ENCODE data around the gene ATG7.
"Not testable (repeated sequence)": the region's sequence is repeated elsewhere in the genome, so short reads cannot be mapped to it uniquely, and the experiment has no call there.

Gene ATG7

GRCh38 chr3:11300970-11301369 lies 28.8 kb downstream of the ATG7 start:
- DNase-seq (ENCODE audit: low read depth in 2 of 2): no peak

DNA sequence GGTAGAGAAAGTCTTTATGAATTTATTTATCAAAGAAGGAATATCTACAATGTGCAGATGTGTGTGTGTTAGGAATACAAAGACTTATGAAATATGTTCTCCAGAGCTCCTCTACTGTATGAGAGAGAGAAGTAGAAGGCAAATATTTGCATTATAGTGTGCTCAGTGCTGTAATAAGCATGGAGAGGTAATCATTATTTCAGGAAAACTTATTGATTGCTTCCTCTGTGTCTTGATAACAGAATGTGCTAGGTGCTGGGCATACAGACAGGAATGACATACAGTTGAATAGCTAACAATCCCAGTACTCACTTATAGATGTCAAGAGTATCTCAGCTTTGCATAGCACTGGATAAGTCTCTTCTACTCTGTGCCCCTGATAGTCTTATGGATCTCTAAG lies 30.2 kb downstream of the ATG7 start:
- no peak for DNase-seq (ENCODE audit: low read depth in 2 of 2)

GRCh38 chr3:11304175-11304574 lies 32.0 kb downstream of the ATG7 start:
- DNase-seq (ENCODE audit: low read depth in 2 of 2): no peak

- DNase-seq (ENCODE audit: low read depth in 2 of 2): no peak
Measured at GRCh38 chr3:11305509-11305908, 33.3 kb downstream of the ATG7 start.

GRCh38 chr3:11306817-11307589 lies 34.8 kb downstream of the ATG7 start:
- DNase-seq (ENCODE audit: low read depth in 2 of 2): peak; percentile 22 to 28

DNA sequence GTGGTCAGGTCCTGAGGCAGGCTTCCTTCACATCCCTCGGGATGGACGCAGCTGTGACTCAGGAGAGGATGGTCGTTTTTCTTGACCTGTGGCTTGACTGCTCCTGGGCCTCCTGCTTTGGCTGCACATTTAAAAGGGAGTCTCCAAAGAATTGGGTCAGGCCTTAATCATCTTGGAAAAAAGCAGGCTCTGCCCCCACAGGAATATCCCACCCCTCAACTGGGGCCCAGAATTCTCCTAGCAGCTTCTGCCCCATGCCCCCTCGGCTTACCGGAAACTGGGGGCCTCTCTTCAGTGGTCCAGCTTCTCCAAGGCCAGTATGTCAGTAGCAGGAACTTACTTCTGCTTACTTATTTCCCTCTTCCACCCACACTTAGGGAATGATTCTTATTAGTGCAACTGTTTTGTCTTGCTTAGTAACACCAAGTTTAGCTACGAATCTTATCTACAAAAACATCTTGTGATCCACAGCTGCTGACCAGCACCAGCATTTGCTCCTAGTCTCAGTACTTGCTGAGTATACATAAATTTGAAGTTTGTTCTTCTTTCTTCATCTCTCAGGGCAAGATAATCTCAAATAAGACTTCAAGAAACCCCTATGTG lies 35.7 kb downstream of the ATG7 start:
- no peak for DNase-seq (ENCODE audit: low read depth in 2 of 2)

DNA sequence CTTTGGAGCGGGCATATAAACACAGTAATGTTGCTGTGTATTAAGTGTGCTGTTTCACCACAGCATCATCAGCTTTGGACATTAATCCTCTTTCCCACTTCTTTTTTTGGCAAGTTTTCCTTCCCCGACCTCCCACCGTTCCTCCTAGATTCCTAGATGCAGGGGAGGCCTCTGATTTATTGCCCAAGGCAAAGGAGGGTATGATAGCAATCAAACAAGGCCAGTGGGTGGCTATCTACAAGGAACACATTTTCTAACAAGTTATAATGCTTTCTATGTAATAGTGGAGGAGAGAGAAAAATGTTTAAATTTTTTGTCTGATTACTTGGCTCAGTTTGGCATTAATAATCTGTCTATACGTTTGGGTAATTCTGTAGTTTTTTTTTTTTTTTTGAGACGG lies 38.1 kb downstream of the ATG7 start:
- no peak for DNase-seq (ENCODE audit: low read depth in 2 of 2)

DNA sequence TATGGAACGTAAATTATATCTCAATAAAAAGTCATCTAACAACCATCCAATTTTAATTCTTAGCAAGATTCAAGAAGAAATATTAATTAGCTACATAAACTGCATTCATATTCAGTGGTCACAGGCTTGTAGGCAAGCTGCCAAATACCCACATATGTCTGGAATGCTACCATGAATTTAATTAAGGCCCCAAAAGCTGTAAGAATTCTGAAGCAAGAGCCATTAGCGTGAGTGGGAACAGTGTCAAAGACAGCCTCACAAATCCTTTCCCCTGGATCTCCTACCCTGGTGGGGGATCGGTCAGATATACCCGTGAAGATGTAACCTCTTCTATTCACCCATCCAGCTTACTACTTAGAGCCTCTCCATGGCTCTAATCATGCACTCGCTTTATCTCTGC lies 40.0 kb downstream of the ATG7 start:
- no peak for DNase-seq (ENCODE audit: low read depth in 2 of 2)

GRCh38 chr3:11317300-11317699 lies 45.1 kb downstream of the ATG7 start:
- DNase-seq (ENCODE audit: low read depth in 2 of 2): no peak

- DNase-seq (ENCODE audit: low read depth in 2 of 2): no peak
Measured at GRCh38 chr3:11322931-11323330, 50.7 kb downstream of the ATG7 start.

DNA sequence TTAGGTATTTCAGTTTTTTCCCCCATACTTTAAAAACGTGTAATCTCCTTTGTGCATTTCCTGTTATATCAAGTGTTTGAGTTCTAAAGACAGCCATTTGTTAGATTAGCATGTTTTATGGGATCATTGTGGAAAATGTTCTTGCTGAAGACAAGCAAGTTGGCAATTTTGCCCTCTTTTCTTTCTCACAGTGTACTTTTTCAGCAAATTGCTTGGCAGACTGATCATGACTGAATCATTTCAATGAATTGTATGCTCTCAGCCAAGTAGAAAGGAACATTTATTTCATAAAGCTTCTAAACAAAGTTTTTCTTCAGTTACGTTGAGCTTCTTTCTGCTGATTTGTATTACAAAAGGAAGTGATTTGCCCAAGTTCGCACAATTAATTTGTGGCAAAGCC lies 51.6 kb downstream of the ATG7 start:
- no peak for DNase-seq (ENCODE audit: low read depth in 2 of 2)

DNA sequence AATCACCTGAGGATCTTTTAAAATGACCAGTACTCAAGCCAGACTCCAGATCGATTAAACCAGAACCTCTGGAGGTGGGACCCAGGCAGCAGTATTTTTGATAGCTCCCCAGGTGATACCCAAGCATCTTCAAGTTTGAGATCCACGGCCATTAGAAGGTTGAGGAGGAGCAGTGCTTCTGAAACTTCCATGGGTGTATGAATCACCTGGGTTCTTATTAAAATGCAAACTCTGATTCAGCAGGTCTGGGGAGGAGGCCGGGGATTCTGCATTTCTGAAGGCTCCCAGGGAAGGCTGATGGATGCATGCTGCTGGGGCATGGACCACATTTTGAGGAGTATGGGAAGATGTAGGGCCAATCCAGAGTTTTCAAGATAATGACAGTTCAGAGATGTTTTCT lies 55.4 kb downstream of the ATG7 start:
- DNase-seq (ENCODE audit: low read depth in 2 of 2): no peak

GRCh38 chr3:11328196-11328945 lies 56.2 kb downstream of the ATG7 start:
- no peak for DNase-seq (ENCODE audit: low read depth in 2 of 2)

DNA sequence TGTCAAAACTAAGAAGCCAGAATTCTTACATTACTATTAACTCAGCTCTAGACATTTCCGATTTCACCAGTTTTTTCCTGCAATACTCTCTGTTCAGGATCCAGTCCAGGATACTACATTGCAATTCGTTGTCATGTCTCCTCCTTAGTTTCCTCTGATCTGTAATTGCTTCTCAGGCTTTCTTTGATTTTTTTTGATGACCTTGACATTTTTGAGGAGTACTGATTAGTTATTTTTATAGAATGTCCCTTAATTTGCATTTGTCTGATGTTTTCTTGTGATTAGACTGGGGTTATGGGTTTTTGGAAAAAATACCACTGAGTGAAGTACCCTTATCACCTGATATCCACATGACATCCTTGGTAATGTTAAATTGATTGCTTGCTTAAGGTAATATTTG lies 57.6 kb downstream of the ATG7 start:
- no peak for DNase-seq (ENCODE audit: low read depth in 2 of 2)

DNA sequence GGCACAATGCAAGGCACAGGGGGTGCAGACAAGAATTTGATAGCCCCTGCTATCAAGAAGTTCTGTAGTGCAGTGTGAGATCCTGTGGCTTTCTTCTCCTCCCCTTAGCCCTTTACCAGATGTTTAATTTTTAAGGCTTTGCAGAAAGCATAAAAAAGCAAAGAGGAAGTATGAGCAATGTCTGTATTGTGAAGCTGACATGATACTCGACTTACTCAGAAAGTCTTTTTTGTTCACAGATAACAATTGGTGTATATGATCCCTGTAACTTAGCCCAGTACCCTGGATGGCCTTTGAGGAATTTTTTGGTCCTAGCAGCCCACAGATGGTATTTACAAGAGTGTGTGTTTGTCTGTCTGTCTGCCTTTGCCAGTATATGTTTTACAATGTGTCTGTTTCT lies 58.9 kb downstream of the ATG7 start:
- DNase-seq (ENCODE audit: low read depth in 2 of 2): no peak

- no peak for DNase-seq (ENCODE audit: low read depth in 2 of 2)
Measured at GRCh38 chr3:11335056-11335608, 62.9 kb downstream of the ATG7 start.

DNA sequence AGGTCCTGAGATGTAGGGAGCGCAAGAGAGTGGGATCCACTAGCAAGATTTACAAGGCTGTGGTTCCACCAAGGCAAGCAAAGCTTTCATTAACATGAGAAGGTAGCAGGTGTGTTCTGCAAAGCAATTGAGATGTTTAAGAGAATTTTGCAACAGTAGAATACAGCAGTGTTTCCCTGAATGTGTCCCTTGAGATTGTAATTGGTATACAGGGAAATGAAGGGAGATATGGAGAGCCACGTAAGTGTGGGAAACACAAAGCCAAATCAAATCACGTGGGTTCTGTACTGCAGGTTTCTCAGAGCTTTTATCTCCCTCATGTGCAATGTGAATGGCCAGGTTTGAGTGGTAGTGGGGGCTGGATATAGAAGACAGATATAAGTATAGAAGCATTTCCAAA lies 67.3 kb downstream of the ATG7 start:
- no peak for DNase-seq (ENCODE audit: low read depth in 2 of 2)

DNA sequence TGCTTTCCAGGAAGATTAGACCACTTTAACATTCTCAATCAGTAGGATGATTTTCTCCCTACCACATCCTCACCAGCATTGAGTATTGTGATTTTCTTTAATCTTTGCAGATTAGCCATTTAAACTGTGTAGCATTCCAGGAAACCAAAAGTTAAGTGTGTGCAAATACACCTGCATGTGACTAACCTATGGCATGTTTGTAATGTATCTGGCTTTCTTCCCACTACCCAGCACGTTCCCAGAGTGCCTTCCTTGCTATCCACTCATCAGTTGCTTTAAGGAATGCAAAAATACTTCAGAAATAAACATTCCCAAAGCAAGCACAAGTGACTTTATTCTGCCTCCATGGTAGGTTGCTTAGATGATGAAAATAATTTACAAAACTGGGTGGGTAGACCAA lies 74.2 kb downstream of the ATG7 start:
- DNase-seq (ENCODE audit: low read depth in 2 of 2): no peak

DNA sequence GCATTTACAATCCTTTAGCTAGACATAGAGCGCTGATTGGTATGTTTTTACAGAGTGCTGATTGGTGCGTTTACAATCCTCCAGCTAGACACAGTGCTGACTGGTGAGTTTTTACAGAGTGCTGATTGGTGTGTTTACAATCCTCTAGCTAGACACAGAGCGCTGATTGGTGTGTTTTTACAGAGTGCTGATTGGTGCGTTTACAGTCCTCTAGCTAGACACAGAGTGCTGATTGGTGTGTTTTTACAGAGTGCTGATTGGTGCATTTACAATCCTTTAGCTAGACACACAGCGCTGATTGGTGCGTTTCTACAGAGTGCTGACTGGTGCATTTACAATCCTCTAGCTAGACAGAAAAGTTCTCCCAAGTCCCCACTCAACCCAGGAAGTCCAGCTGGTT lies 76.7 kb downstream of the ATG7 start:
- DNase-seq (ENCODE audit: low read depth in 2 of 2): not testable (repeated sequence)

DNA sequence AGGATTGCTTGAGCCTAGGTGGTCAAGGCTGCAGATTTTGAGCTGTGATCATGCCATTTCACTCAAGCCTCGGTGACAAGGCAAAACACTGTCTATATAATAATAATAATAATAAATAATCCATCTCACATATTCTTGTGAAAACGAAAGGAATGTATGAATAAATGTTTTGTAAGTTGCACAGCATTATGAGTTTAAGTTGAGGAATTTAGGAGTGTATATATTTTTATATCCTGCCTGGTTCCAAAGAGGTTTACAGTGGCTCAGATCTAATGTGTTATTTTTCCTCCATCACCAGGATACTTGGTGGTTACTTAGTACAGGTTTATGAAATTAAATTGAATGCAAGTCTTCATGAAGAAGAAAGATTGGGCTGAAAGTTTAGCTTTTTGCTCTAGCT lies 77.2 kb downstream of the ATG7 start:
- DNase-seq (ENCODE audit: low read depth in 2 of 2): no peak

DNA sequence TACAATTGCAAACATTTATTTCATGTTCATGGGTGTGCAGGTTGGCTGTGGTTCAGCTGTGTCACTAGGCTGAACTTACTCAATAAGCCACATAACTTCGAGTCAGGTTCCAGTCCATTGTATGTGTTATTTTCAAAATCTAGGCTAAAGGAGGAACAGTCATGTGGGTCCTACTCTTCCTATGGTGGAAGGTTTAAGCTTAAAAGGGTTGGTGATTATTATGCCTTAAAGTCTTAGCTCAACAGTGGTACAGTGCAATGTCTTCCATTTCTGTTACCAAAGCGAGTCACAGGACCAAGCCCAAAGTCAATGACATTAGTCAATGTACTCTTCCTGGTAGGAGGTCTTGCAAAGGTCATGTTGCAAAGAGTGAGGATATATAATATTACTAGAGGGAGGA lies 78.2 kb downstream of the ATG7 start:
- no peak for DNase-seq (ENCODE audit: low read depth in 2 of 2)

DNA sequence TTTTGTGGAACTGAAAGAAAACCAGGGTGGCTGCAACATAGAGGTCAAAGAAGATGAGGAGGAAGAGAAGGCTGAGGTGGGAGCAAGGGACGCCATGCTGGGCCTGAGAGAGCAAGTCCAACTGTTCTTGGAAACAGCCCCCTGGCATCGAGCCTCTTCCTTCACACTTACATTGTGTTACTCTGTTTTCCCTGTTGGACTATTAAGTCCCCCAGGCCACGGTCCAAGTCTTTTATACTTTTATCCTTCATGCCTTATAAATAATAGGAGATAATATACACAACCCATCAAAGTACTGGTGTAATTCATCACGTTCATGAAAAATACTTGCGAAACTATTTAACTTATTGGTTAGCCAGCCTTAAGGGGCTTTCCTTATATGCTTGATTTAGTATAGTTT lies 79.3 kb downstream of the ATG7 start:
- no peak for DNase-seq (ENCODE audit: low read depth in 2 of 2)

GRCh38 chr3:11356269-11356668 lies 84.1 kb downstream of the ATG7 start:
- no peak for DNase-seq (ENCODE audit: low read depth in 2 of 2)

Measured in stimulated activated CD4-positive, alpha-beta T cell treated with anti-CD3 and anti-CD28 coated beads, Interleukin-4, amount 100 ng/mL, for 48 hours (primary cell).